HG02642 (cell line): ENCODE results near the gene C1orf174.
"Not testable (repeated sequence)": the region's sequence is repeated elsewhere in the genome, so short reads cannot be mapped to it uniquely, and the experiment has no call there.

Source experiments
- ATAC-seq: cut with Tn5 transposase; IDR thresholded peaks from one replicate; pipeline ENCODE4 v1.9.1; 2021; ENCODE audit warnings: mild to moderate bottlenecking; ENCODE audit not compliant: unreplicated experiment, poor library complexity

Gene C1orf174

DNA sequence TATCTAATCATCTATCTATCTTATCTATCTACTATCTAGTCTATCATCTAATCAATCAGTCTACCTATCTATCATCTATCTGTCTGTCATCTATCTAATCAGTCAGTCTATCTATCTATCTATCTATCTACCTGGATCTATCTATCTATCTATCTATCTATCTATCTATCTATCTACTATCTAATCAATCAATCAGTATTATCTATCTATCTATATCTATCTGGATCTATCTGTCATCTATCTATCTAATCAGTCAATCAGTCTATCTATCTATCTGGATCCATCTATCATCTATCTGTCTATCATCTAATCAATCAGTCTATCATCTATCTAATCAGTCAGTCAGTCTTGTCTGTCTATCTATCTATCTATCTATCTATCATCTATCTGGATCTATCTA lies 26.9 kb upstream of the C1orf174 start:
- no peak for ATAC-seq

DNA sequence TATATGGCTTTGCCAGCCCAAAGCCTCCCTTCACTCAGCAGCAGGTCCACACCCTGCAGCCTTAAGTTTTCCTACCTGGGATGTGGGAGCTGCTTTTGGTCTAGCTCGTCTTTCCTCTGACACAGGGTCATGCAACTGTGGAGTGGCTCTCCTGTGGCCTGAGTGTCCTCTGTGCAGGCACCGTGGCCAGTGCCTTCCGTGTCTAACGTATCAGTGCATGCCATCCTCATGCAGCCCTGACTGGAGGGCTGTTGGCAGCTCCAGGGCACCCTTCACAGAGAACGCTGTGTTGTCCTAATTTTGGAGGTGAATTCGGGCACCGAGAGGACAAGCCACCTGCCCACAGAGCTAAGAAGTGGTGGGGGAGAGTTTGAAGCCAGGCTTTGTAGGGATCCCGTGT lies 25.7 kb upstream of the C1orf174 start:
- ATAC-seq, result no peak

DNA sequence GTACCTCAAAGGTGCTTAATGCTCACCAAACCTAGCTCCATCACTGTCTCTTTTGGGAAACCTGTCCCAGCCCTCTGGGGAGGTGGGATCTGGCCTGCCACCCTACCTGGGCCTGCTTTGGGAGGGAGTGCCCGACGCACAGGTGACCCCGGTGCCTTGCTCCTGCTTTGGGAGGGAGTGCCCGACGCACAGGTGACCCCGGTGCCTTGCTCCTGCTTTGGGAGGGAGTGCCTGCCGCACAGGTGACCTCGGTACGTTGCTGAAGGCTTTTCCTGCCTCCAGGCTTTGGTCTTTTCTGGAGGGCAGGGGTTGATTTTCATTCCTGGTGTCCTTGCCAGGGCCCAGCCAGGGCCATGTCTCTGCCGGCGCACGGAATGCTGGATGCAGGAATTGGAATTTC lies 25.2 kb upstream of the C1orf174 start:
- no peak for ATAC-seq

DNA sequence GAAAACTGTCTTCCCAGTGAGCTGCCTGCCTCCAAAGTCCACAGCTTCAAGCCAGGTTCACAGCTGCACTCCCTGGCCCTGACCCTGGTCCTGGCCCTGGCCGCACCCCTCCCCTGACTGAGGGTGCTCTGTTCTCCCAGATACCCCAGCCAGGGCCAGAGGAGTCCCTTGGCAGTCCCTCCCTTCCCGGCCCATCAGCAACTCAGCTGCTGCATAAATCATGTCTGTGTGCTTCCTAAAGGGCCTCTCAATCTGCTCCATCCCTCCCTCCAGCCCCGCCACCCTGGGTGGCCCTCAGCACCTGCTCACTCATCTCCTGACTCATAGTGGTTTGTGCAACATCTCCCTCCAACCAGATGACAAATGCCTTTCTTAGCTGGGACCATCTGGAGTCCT lies 24.8 kb upstream of the C1orf174 start:
- ATAC-seq, result no peak

DNA sequence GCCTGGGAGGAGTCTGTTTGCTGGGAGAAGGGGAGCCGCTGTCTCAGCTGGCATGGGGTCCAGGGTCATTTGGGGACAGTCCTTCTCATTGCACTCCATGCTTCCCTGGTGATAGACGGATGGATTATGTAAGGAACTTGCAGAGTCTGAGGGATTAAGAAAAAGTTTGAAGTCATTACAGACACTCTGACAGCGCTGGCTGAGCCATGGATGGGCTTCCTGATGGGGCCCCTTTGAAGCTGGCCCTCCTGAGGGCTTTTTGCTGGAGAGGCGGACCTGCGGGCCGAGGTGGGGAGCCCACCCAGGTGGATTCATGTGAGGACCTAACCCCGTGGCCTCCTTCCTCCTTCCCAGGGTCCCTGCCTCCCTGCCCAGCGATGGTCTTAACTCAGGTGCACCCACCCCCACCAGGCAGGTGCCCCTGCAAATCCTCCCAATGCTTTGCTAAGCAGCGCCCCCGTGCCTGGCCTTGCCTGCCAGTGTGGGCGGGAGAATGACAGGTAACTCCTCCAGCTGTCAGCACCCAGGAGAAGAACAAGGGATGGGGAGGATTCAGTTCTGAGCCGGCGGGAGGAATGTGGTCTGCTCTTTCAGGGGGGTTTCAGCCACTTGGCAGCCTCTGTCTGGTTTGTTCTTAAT lies 24.2 kb upstream of the C1orf174 start:
- no peak for ATAC-seq

DNA sequence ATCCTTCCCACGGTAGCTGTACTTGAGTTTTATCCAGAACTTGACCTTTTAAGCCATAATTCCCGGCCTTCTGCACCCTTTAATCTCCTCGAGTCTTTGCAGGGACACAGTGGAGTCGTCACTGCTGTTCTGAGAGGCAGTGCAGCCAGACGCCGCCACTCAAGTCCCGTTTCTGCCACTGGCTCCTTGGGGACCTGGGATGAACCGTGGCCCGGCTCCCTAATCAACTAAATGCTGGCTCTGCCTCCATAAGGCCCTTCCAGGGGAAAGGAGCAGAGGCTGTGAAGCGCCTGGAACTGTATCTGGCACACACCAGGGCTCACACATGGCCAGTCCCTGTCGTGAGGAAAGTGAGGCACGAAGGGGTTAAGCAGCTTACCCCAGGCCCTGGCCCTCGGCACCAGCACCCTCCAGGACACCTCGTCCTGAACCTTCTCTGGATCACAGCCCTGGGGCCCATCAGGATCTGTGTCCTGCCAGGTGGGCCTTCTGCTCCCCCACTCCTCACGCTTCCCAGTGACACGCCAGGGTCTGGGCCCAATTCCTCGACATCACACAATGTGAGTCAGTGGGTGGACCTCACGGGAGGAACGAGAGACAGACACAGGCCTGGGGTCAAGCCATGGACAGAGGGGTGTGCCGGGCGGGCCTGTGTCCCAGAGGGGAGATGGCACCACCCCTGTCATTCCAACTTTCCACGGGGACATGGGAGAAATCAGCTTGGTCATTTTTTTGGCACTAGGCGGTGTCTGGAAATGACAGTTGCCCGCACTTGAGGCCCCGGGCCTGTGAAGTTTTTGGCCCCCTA lies 23.5 kb upstream of the C1orf174 start:
- ATAC-seq, result no peak

DNA sequence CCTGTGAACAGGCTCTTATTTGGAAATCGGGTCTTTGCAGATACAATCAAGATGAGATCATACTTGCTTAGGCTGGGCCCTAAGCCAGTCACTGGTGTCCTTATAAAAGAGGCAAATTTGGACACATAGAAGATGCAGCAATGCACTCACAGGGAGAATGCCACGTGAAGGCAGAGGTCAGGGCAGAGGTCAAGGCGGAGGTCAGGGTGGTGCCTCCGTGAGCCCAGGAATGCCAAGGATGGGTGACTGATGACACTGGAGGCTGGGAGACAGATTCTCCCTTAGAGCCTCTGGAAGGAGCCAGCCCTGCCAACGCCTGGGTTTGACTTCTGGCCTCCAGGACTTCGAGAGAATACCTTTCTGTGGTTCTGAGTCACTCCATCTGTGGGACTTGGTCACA lies 22.8 kb upstream of the C1orf174 start:
- ATAC-seq, result no peak

DNA sequence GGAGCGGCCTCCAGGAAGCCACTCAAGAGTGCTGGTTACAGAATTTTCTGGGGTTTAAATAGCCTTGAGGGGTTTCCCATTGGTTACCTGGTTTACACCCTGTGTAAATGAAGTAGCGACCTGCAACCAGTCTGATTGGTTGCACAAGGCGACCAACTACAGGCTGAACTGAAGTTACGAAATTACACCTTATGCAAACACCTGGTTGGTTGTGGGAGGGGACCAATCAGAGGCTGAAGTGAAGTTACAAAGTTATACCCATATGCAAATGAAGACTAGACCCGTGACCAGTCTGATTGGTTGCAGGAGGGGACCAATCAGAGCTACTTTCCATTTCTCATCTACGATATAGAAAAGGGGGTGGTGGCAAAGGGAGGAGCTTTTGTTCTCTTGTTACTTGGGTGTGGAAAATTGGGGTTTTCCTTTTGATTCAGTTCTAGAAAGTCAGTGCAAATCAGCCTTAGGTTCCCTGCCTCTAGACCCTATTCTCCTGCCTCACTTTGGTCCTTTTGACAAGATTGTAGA lies 22.2 kb upstream of the C1orf174 start:
- no peak for ATAC-seq

DNA sequence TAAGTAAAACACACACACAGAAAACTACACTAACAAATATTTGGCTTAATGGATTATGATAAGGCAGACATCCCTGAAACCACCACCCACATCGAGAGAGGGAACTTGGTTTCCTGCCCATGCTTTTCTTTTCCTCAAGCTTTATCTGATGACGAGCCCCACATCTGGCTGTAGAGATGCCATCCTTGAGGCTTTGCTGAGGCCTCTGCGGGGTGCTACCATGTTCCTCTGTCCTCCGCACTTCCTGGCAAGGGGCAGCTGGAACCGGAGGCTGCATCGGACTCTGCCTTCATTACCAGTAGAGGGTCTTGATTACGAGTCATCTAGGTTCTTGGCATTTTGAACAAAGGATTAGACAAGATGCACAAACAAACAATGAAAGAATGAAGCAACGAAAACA lies 21.7 kb upstream of the C1orf174 start:
- ATAC-seq, result no peak

DNA sequence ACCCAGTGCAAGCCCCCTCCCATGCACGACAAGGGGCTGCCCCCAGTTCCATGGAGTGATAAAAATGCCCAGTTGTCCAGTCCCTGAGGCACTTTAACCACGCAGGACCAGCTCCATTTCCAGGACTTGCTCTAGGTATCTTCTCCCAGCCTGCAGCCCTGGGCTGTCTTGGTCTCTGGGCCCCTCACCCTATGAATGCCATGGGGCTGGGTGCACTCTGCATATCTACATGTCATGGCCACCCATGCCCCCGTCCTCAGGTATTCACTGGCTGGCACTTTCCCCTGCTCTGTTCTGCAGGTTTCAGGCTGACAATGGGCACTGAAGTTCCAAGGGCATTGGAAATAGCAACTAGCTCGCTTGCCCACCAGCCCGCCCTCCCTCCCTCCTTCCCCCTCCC lies 19.6 kb upstream of the C1orf174 start:
- no peak for ATAC-seq

DNA sequence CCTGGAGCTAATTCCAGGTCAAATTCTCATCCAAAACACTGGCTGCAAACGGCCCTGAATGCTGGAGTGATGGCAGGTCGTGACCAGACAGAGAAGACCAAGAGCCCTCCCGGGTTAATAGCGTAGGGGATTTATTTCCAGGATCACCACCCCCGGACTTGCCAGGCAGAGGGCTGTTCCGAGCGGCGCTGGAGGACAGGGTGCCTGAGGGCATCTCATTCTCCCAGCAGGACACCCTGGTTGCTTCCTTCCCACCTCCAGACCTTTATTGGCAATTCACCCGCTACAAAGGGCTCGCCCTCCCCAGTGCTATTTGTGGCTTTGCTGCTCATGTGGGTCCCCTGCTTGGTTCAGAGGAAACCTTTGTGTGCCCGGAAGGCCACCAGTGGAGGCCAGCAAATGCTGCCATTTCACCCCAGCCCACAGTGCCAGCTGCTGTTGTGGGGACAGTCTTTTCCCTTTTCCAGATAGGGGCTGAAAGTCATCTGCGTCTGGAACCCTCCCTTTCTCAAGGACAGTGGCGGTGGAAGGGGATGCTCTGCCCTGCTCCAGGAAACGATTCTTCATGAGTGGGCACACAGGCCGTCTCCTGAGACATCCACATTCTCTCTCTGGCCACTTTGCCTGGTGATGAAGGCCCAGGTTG lies 19.0 kb upstream of the C1orf174 start:
- ATAC-seq, result no peak

DNA sequence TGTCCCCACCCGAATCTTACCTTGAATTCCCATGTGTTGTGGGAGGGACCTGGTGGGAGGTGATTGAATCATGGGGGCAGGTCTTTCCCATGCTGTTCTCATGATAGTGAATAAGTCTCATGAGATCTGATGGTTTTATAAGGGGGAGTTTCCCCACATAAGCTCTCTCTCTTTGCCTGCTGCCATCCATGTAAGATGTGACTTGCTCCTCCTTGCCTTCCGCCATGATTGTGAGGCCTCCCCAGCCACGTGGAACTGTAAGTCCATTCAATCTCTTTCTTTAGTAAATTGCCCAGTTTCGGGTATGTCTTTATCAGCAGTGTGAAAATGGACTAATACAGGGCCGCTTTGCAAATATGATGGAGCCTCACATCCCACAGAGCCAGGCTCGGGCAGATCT lies 18.3 kb upstream of the C1orf174 start:
- not testable (repeated sequence) for ATAC-seq

DNA sequence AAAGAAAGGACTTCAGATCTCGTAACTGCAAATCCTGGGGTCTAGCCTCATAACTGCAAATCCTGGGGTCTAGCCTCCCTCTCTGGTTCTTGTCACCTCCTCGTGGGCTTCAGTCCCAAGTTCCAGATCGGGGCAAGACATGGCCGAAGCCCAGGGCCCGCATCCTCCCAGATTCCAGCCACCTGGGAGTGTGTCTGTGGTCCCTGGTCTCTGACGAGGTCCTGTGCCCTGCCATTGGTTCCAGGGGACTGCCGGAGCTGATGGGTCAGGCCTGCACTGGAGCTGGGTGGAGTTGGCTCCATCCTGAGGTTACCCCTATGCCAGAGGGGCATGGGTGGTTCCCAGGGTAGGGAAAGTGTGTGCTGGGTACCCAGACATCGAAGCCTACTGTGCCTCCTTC lies 17.7 kb upstream of the C1orf174 start:
- ATAC-seq, result no peak

DNA sequence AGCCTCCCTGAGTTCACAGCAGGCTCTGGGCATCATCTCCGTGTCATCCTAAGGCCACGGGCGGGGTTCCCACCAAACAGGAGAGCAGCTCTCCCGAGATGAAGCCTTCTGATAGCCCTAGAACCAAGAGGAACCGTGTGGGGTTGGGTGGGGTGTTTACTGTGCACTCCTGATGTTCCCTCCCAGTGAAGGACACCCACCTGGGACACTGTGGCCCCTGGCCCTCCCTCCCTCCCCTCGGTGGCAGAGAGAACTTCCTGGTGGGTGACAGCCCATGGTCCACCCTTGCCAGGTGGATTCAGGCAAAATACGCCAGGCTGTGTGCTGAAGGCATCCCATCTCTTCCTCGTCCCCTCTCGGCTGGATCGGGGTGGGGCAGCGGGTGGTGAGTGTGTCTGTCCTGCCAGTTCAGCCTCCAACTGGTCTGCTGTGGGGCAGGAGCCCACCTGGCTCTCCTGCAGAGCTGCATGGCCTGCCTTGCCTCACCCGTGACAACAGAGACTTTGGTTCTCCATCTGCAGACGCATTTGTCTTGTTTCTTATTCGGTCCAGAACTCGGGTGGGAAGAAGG lies 15.6 kb upstream of the C1orf174 start:
- no peak for ATAC-seq

DNA sequence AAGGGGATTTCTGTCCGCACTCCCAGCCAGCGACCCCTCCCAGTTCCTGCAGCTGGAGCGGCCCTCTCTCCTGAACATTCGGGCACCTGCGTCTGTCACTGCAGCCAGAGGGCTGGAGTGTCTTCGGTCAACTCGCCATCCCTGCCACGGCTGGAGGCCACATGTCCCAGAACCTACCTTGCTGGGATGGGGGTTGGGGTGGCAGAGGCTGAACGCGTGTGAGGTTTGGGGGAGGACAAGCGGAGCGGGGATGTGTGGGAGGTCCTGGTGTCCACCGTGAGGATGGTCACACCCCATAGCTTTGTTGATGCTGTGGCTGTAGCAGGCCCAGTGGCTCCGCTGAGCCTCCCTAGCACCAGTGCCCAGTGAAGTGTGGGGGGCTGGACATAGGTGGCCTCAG lies 14.8 kb upstream of the C1orf174 start:
- ATAC-seq, result no peak

DNA sequence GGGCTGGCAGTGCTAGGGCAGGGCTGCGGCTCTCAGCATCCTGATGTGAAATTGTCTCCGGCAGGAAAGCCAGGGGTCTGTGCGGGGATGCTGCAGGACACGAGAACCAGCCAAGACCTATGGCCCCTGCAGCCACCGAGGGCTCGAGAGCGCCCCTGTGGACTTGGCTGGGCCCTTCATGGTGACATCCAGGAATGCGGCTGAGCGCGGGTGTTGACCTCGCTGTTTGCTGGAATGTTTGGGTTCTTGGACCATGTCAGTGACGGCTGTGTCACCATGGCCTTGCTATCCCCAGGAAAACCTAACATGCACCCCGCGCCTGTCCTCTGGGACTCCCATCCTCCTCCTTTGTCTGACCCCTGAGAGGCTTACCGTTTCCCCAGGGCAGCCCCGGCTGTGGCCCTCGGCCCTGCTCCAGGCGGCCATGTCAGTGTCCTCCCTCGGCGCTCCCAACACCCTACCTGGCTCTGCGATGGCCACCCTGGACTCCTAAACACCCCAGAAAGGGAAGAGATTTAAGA lies 14.3 kb upstream of the C1orf174 start:
- no peak for ATAC-seq

DNA sequence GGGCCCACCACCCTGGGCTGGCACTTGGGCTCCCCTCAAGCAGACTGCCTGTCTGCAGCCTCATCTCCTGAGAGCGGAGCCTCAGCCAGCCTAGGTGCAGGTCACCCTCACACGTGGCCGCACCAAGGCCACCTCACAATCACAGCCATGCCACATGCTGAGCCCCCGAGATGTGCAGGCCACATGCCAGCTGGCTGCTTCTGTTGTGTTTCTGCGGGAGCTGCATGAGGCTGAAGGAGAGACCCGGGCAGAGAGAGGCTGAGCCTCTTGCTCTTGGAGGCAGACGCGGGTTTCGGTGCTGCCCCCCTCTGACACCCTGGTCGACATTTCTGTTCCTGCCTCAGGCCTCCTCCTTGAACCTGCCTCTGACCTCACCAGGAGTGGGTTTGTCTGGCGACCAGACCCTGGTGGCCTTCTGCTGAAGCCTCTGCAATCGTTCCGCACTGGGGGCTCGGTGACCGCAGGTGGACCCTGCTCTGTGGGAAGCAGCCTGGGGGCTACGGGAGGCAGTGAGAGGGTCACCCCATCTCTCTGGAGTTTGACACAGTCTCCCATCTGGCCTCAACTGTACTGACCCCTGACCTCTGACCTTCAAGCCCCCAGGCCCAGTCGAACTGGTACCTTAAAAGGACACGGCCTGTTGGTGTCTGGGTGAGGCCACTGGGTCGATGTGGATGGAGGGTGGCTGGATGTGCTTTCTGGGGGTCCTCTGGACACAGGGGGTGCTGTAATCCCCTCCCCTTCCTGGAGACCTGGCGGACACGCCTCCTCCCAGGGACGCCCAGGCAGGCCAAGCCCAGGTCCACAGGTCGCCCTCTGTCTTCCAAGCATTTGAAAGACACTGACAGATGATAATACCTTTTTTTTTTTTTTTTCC lies 13.0 kb upstream of the C1orf174 start:
- no peak for ATAC-seq

DNA sequence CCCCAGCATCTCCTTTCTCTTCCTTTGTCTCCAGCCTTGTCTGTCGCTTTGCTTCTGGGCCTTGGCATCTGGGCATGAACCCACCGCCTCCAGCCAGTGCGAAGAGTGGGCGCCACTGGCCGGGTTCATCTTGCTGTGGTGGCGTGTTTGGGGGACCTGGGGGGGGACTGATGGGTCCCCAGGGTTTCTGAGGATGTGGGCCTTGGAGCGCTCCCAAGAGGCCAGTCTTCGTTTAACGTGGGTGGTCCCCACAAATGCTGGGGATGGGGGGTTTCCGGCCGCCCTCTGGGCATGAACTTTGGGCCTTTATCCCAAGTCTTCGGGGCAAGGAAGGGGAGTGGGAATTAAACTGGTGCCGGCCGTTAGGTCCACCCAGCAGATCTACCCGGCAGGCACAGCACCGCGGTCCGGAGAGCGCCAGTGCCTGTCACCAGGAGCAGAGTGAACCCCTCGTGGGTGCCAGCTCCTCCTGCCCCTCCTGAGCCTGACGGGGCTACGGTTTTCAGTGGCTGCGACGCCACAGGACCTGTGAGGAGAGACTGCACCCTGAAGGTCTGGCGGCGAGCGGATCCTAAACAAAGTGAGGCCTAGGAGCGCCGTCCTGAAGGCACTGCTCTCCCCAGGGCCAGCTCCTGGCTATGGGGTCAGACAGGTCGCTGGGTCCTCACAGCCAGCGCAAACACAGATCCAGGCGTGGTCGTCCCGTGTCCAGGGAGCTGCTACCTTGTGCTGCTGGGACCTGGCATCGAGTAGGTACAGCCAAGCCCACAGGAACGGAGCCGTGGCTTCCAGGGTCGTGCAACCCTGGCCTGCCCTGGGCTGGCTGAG lies 12.1 kb upstream of the C1orf174 start:
- ATAC-seq, result no peak
